Activated naive CD8-positive, alpha-beta T cell treated with anti-CD3 and anti-CD28 coated beads for 36 hours (primary cell): ENCODE data around the gene DYSF. TPM values are rescaled to one million over a fixed set of nuclear protein-coding genes. Genes with fewer than 3 reads are reported as not detected.

Source experiments
- DNase-seq: peaks from one replicate; pipeline ENCODE4 v3.0.0; 2021
- H3K27ac Mint-ChIP-seq: one replicate; pipeline ENCODE4 v1.8.0; 2022; ENCODE audit warnings: mild to moderate bottlenecking, moderate library complexity, mixed read lengths
- H3K27me3 Mint-ChIP-seq: one replicate; pipeline ENCODE4 v1.8.0; 2022; ENCODE audit warnings: mild to moderate bottlenecking, mixed read lengths
- H3K36me3 Mint-ChIP-seq: one replicate; pipeline ENCODE4 v1.8.0; 2021; ENCODE audit warnings: mild to moderate bottlenecking, mixed read lengths
- H3K4me1 Mint-ChIP-seq: one replicate; pipeline ENCODE4 v1.8.0; 2021; ENCODE audit warnings: mixed read lengths
- H3K4me3 Mint-ChIP-seq: one replicate; pipeline ENCODE4 v1.8.0; 2022; ENCODE audit warnings: mild to moderate bottlenecking, moderate library complexity, mixed read lengths
- H3K9me3 Mint-ChIP-seq: one replicate; pipeline ENCODE4 v1.8.0; 2022; ENCODE audit warnings: mixed read lengths
- total RNA-seq, 2 experiments: library from RNA; stranded (reverse); gene quantifications; one replicate each; pipeline ENCODE4 v1.2.3, GENCODE V29; 2021

The DYSF gene
- total RNA-seq, 2 experiments from 2014 or later: 4.3 to 5.5 TPM

- Mint-ChIP-seq H3K27me3 (no peaks in the 10 kb centered on the region), H3K27ac (no peak overlapping the region), H3K9me3 (peaks cover 12% of the 10 kb centered on the region), H3K4me1 (no peaks in the 10 kb centered on the region), H3K4me3 (no peak overlapping the region), H3K36me3 (peaks cover 3% of the 10 kb centered on the region)
- DNase-seq: no peak
Measured at GRCh38 chr2:71659868-71660518, 206.6 kb downstream of the DYSF start.

DNA sequence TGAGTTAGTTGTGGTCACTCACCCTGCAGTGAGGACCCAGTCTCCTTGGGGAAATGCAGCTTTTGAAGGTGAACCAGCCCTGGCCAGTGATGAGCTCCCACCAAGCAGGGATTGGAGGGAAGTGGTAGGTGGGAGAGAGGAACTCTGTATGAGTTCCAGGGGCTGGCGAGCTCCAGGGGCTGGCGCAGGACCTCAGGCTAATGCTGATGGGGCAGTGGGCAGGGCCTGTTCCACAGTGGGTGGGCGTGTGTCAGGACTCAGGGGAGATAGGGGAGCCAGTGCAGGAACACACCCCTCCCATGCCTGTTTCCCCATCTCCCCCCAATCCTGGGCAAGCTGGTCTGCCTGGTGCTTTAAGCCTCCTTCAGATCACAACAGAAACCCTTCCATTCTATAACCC lies 208.4 kb downstream of the DYSF start:
- H3K9me3 Mint-ChIP-seq: peaks cover 10% of the 10 kb centered on the region
- H3K4me1 Mint-ChIP-seq: no peaks in the 10 kb centered on the region
- no peak overlapping the region for H3K27ac Mint-ChIP-seq
- H3K27me3 Mint-ChIP-seq: no peaks in the 10 kb centered on the region
- peaks cover 3% of the 10 kb centered on the region for H3K36me3 Mint-ChIP-seq
- no peak for DNase-seq
- no peak overlapping the region for H3K4me3 Mint-ChIP-seq

GRCh38 chr2:71662665-71663394 lies 209.5 kb downstream of the DYSF start:
- peaks cover 3% of the 10 kb centered on the region for H3K36me3 Mint-ChIP-seq
- no peak for DNase-seq
- H3K4me3 Mint-ChIP-seq: no peak overlapping the region
- H3K27me3 Mint-ChIP-seq: no peaks in the 10 kb centered on the region
- no peaks in the 10 kb centered on the region for H3K4me1 Mint-ChIP-seq
- no peak overlapping the region for H3K27ac Mint-ChIP-seq
- H3K9me3 Mint-ChIP-seq: peaks cover 10% of the 10 kb centered on the region

GRCh38 chr2:71664161-71664560 lies 210.8 kb downstream of the DYSF start:
- DNase-seq: no peak
- H3K9me3 Mint-ChIP-seq: peaks cover under 1% of the 10 kb centered on the region
- H3K4me1 Mint-ChIP-seq: no peaks in the 10 kb centered on the region
- H3K36me3 Mint-ChIP-seq: no peaks in the 10 kb centered on the region
- no peak overlapping the region for H3K27ac Mint-ChIP-seq
- H3K4me3 Mint-ChIP-seq: no peak overlapping the region
- H3K27me3 Mint-ChIP-seq: no peaks in the 10 kb centered on the region

DNA sequence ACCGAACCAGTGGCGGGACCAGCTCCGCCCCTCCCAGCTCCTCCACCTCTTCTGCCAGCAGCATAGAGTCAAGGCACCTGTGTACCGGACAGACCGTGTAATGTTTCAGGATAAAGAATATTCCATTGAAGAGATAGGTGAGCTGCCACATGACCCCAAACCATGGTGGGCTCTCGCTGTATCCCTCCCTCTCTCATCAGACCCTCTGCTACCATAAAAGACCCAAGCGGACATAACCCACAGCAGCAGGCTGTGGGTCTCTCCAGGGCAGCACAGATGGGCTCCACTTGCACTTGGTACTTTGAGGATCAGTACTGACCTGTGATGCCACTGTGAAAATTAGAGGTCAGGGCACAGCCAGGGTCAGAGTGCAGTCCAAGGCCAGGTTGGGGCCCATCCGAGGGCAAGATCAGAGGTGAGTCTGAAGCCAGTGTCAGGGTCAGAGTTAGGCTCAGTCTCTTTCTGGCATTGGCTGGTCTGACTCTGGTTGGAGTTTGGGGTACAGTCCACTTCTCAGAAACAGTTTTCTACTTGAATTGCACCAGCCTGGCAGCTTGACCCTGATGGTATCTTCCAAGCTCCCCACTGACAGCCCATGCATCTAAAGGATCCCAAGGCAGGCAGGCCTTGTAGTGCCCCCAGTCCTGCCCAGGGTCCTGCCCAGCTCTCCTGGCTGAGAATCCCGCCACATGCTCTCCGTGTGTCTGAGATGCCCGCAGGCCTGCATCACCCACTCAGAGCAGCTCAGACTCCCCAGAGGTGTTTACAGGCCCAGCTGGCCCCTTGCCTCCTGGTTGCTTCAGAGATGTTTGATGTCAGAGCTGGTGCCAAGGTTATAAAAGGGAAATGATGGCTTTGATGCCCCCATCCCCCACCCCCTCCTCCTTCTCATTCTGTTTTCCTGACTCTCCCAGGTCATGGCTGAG lies 212.1 kb downstream of the DYSF start:
- Mint-ChIP-seq H3K36me3 (no peaks in the 10 kb centered on the region), H3K9me3 (no peaks in the 10 kb centered on the region), H3K4me1 (no peaks in the 10 kb centered on the region), H3K4me3 (no peak overlapping the region), H3K27me3 (no peaks in the 10 kb centered on the region), H3K27ac (no peak overlapping the region)
- no peak for DNase-seq

GRCh38 chr2:71666094-71666474 lies 212.7 kb downstream of the DYSF start:
- H3K4me1 Mint-ChIP-seq: no peaks in the 10 kb centered on the region
- no peak overlapping the region for H3K4me3 Mint-ChIP-seq
- H3K27ac Mint-ChIP-seq: no peak overlapping the region
- H3K9me3 Mint-ChIP-seq: no peaks in the 10 kb centered on the region
- no peaks in the 10 kb centered on the region for H3K36me3 Mint-ChIP-seq
- DNase-seq: no peak
- no peaks in the 10 kb centered on the region for H3K27me3 Mint-ChIP-seq

GRCh38 chr2:71667256-71668182 lies 214.2 kb downstream of the DYSF start:
- H3K36me3 Mint-ChIP-seq: no peaks in the 10 kb centered on the region
- DNase-seq: no peak
- no peaks in the 10 kb centered on the region for H3K4me1 Mint-ChIP-seq
- H3K4me3 Mint-ChIP-seq: no peak overlapping the region
- H3K27me3 Mint-ChIP-seq: no peaks in the 10 kb centered on the region
- no peak overlapping the region for H3K27ac Mint-ChIP-seq
- H3K9me3 Mint-ChIP-seq: no peaks in the 10 kb centered on the region

GRCh38 chr2:71668326-71669057 lies 215.1 kb downstream of the DYSF start:
- no peaks in the 10 kb centered on the region for H3K36me3 Mint-ChIP-seq
- H3K9me3 Mint-ChIP-seq: no peaks in the 10 kb centered on the region
- H3K4me3 Mint-ChIP-seq: no peak overlapping the region
- no peak overlapping the region for H3K27ac Mint-ChIP-seq
- no peaks in the 10 kb centered on the region for H3K4me1 Mint-ChIP-seq
- no peak for DNase-seq
- H3K27me3 Mint-ChIP-seq: no peaks in the 10 kb centered on the region

DNA sequence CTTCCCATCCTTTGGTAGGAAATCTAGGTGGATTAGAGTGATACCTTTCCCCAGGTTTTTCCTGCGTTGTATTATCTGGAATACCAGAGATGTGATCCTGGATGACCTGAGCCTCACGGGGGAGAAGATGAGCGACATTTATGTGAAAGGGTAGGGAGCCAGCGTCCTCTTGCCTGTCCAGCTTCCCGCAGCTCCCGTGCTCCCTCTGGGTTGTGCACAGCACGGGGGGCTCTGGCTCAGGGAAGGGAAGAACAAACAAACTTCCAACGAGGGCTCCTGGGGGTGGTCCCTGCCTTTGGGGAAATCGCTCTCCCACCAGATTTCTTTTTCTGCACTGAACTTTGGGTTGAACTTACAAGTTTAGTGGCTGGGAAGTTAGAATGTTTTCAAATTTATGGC lies 215.7 kb downstream of the DYSF start:
- H3K4me1 Mint-ChIP-seq: no peaks in the 10 kb centered on the region
- H3K36me3 Mint-ChIP-seq: no peaks in the 10 kb centered on the region
- H3K27ac Mint-ChIP-seq: no peak overlapping the region
- H3K9me3 Mint-ChIP-seq: no peaks in the 10 kb centered on the region
- no peak overlapping the region for H3K4me3 Mint-ChIP-seq
- no peaks in the 10 kb centered on the region for H3K27me3 Mint-ChIP-seq
- no peak for DNase-seq

DNA sequence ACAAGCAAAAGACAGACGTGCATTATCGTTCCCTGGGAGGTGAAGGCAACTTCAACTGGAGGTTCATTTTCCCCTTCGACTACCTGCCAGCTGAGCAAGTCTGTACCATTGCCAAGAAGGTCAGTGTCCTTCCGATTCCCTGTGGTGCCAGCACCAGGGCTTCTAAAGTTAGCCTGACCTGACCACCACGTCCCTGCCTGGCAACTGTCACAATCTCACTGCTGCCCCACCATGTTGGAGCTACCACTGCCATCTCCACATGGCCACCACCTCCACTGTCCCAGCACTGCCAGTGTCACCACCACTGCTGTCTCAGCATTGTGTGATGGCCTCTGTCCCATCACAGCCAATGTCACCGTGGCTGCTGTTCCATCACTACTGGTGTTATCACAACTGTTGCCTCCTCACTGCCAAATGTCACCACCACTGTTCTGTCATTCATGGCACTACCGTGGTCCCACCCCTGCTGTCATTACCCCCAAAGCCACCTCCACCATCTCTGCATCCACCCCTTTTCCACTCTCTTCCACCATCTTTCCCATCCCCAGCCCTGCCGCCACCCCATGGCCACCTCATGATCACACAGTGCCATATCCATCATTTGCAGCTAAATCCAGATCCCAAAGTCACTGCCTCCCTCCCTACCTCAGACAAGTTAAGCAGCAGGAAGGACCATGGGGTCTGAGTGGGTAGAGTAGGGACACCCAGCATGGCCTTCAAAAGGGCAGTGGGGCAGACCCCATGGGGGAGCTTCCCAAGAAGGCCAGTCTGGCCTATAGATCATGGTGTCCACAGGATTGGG lies 216.5 kb downstream of the DYSF start:
- Mint-ChIP-seq H3K27ac (no peak overlapping the region), H3K36me3 (no peaks in the 10 kb centered on the region), H3K4me3 (no peak overlapping the region), H3K27me3 (no peaks in the 10 kb centered on the region), H3K4me1 (no peaks in the 10 kb centered on the region), H3K9me3 (no peaks in the 10 kb centered on the region)
- DNase-seq: no peak

GRCh38 chr2:71670430-71670795 lies 217.1 kb downstream of the DYSF start:
- Mint-ChIP-seq H3K36me3 (no peaks in the 10 kb centered on the region), H3K4me1 (no peaks in the 10 kb centered on the region), H3K9me3 (no peaks in the 10 kb centered on the region), H3K27ac (no peak overlapping the region), H3K4me3 (no peak overlapping the region), H3K27me3 (no peaks in the 10 kb centered on the region)
- no peak for DNase-seq

DNA sequence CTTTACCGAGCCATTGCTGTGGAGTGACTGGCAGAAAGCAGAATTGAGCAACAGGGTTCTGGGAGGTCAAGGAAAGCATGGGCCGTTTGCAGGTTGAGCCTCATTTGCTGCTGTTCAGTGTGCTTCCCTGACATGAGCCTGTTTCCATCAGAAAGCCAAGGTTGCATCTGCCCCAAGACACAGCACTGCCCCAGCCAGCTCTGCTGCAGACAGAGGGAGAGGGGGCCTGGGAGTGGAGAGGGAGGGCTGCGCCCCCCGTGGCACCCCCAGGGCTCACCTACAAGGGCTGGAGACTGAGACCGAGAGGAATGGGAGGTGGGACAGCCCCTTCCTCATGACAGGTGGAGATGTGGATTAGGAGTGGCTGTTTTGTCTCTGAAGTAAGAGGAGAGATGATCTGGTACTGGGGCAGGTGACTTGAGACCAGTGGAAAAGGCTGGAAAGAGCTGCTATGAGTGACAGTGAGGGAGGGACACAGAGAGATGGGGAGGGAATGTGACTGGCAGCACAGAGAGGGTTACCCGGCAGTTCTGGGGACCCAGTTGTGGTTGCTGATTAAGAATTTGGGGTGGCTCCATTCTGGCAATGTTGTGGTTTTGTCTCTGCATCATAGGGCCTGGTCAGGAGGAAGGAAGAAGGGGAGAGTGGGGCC lies 218.0 kb downstream of the DYSF start:
- no peak for DNase-seq
- H3K9me3 Mint-ChIP-seq: no peaks in the 10 kb centered on the region
- no peak overlapping the region for H3K4me3 Mint-ChIP-seq
- no peaks in the 10 kb centered on the region for H3K27me3 Mint-ChIP-seq
- no peak overlapping the region for H3K27ac Mint-ChIP-seq
- no peaks in the 10 kb centered on the region for H3K4me1 Mint-ChIP-seq
- no peaks in the 10 kb centered on the region for H3K36me3 Mint-ChIP-seq
